Measurements from ENCODE around the gene CDHR5. TPM values are rescaled to one million over a fixed set of nuclear protein-coding genes. Genes with fewer than 3 reads are reported as not detected.

Gene CDHR5
- total RNA-seq, 1 donor from 2014 or later = 1.0 TPM

DNA sequence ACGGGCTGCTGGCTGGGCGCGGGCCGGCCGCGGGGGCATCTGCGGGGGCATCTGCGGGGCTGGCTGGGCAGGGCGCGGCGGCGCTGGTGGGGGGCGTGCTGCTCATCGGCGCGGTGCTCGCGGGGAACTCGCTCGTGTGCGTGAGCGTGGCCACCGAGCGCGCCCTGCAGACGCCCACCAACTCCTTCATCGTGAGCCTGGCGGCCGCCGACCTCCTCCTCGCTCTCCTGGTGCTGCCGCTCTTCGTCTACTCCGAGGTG lies 12.5 kb upstream of the CDHR5 start:
- Histone ChIP-seq H3K4me3 (ENCODE audit: low read length in 3 of 3) (no peak overlapping the region), H3K36me3 (ENCODE audit: control insufficient read depth in 3 of 3, insufficient read depth in 3 of 3, low read length in 3 of 3) (peaks cover 1 to 3% (median 2%) of the 10 kb centered on the region in 3 donors), H3K9ac (ENCODE audit: low read depth in 1 of 3, low read length in 3 of 3) (no peak overlapping the region), H3K9me3 (ENCODE audit: control insufficient read depth in 3 of 3, low read length in 3 of 3) (no peaks in the 10 kb centered on the region), H3K4me1 (ENCODE audit: control insufficient read depth in 3 of 3, insufficient read depth in 3 of 3, low read length in 3 of 3) (peaks cover 5 to 20% (median 9%) of the 10 kb centered on the region in 3 donors), H3K27ac (ENCODE audit: low read depth, low read length) (no peak overlapping the region), H3K27me3 (ENCODE audit: control insufficient read depth in 3 of 3, insufficient read depth in 3 of 3, low read length in 3 of 3) (peaks cover 18 to 32% (median 32%) of the 10 kb centered on the region in 3 donors)

DNA sequence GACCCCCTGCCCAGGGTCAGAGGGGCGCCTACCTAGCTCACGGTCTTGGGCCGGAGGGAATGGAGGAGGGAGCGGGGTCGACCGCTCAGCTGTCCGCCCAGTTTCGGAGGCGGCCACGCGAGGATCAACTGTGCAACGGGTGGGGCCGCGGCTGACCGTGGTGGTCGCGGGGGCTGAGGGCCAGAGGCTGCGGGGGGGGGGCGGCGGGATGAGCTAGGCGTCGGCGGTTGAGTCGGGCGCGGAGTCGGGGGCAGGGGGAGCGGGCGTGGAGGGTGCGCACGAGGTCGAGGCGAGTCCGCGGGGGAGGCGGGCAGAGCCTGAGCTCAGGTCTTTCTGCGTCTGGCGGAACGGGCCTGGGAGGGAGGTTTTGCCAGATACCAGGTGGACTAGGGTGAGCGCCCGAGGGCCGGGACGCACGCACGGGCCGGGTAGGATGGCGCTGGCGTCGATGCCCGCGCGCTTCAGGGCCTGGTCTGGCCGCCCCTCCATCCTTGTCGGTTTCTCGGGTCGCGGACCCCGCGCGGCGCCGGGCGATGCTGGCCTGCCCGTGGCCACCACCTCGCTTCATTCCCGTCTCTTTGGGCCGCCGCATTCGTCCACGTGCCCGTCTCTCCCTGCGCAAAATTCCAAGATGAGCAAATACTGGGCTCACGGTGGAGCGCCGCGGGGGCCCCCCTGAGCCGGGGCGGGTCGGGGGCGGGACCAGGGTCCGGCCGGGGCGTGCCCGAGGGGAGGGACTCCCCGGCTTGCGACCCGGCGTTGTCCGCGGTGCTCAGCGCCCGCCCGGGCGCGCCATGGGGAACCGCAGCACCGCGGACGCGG lies 12.0 kb upstream of the CDHR5 start, which contains the start of gene DRD4:
Gene DRD4, plus strand, starts transcription at position 759 of the 822 bp plus-strand sequence. Its CDS starts 36 bp downstream, at position 795.
- H3K4me3 ChIP-seq (ENCODE audit: low read length in 3 of 3) = no peak within 1 kb of the TSS
- no peaks in the 10 kb centered on the region for H3K9me3 ChIP-seq (ENCODE audit: control insufficient read depth in 3 of 3, low read length in 3 of 3)
- H3K4me1 ChIP-seq (ENCODE audit: control insufficient read depth in 3 of 3, insufficient read depth in 3 of 3, low read length in 3 of 3) = peaks cover 5 to 20% (median 9%) of the 10 kb centered on the region in 3 donors
- no peak within 1 kb of the TSS for H3K27ac ChIP-seq (ENCODE audit: low read depth, low read length)
- peaks cover 18 to 32% (median 32%) of the 10 kb centered on the region in 3 donors for H3K27me3 ChIP-seq (ENCODE audit: control insufficient read depth in 3 of 3, insufficient read depth in 3 of 3, low read length in 3 of 3)
- no peak within 1 kb of the TSS for H3K9ac ChIP-seq (ENCODE audit: low read depth in 1 of 3, low read length in 3 of 3)
- no peaks in the 10 kb centered on the region for H3K36me3 ChIP-seq (ENCODE audit: control insufficient read depth in 3 of 3, insufficient read depth in 3 of 3, low read length in 3 of 3)

DNA sequence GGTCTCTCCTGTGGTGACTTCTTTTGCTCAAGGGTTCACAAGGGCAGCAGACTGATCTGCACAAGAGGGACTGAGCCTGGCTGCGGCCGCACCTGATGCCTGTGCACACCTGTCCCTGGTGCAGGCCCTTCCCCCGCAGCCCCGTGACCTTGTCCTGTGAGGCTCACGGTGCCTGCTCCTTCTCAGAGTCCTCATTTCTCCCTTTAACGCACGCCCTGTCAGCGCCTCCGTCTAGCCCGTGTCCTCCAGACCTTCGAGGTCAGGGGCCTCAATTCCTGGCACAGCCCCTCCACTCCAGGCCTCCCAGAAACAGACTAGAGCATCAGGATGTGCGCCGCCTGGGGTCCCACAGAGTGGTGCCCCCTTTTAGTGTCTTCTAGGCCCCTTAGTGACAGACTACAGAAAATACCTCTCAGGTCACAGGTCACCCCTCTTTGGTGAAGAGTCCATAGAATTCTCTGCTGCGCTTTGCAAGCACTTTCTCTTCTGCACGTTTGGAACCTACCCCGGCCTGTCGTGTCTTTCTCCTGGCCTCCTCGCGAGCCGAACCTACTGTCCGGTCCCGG lies 11.3 kb upstream of the CDHR5 start:
- no peak overlapping the region for H3K27ac ChIP-seq (ENCODE audit: low read depth, low read length)
- H3K27me3 ChIP-seq (ENCODE audit: control insufficient read depth in 3 of 3, insufficient read depth in 3 of 3, low read length in 3 of 3) = peaks cover 18 to 32% (median 32%) of the 10 kb centered on the region in 3 donors
- no peak overlapping the region for H3K4me3 ChIP-seq (ENCODE audit: low read length in 3 of 3)
- no peak overlapping the region for H3K9ac ChIP-seq (ENCODE audit: low read depth in 1 of 3, low read length in 3 of 3)
- H3K36me3 ChIP-seq (ENCODE audit: control insufficient read depth in 3 of 3, insufficient read depth in 3 of 3, low read length in 3 of 3) = no peaks in the 10 kb centered on the region
- peaks cover 5 to 20% (median 9%) of the 10 kb centered on the region in 3 donors for H3K4me1 ChIP-seq (ENCODE audit: control insufficient read depth in 3 of 3, insufficient read depth in 3 of 3, low read length in 3 of 3)
- H3K9me3 ChIP-seq (ENCODE audit: control insufficient read depth in 3 of 3, low read length in 3 of 3) = no peaks in the 10 kb centered on the region

DNA sequence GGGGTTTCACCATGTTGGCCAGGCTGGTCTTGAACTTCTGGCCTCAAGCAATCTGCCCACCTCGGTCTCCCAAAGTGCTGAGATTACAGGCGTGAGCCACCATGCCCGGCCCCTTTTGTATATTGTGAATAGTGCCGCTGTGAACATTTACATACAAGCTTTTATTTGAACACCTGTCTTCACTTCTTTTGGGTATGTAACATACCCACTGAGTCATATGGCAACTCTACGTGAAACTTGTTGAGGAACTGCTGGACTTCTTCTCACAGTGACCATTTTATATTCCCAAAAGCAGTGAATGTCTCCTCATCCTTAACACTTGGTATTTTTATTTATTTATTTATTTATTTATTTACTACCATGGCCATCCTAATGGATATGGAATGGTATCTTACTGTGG lies 6.1 kb upstream of the CDHR5 start:
- no peaks in the 10 kb centered on the region for H3K36me3 ChIP-seq (ENCODE audit: control insufficient read depth in 3 of 3, insufficient read depth in 3 of 3, low read length in 3 of 3)
- H3K4me3 ChIP-seq (ENCODE audit: low read length in 3 of 3) = no peak overlapping the region
- H3K9me3 ChIP-seq (ENCODE audit: control insufficient read depth in 3 of 3, low read length in 3 of 3) = no peaks in the 10 kb centered on the region
- peaks cover under 1 to 1% (median under 1%) of the 10 kb centered on the region in 3 donors for H3K27me3 ChIP-seq (ENCODE audit: control insufficient read depth in 3 of 3, insufficient read depth in 3 of 3, low read length in 3 of 3)
- H3K9ac ChIP-seq (ENCODE audit: low read depth in 1 of 3, low read length in 3 of 3) = no peak overlapping the region
- H3K27ac ChIP-seq (ENCODE audit: low read depth, low read length) = no peak overlapping the region
- H3K4me1 ChIP-seq (ENCODE audit: control insufficient read depth in 3 of 3, insufficient read depth in 3 of 3, low read length in 3 of 3) = peaks cover 9 to 21% (median 17%) of the 10 kb centered on the region in 3 donors

DNA sequence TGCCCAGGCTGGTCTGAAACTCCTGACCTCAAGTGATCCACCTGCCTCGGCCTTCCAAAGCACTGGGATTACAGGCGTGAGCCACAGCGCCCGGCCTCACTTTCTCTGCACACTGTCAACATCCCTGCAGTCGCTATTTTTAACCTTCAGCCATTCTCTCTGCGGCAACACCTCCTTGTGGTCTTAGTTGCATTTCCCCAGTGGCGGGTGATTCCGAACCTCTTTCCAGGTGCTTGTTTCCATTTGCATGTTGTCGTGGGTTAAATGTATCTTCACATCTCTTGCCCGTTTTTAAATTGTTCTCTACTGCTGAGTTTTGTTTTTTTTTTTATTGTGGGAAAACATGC lies 4.5 kb upstream of the CDHR5 start:
- H3K4me1 ChIP-seq (ENCODE audit: control insufficient read depth in 3 of 3, insufficient read depth in 3 of 3, low read length in 3 of 3) = peaks cover 9 to 21% (median 17%) of the 10 kb centered on the region in 3 donors
- peak overlapping the region in 2 of 3 donors; percentile 6 to 36 for H3K4me3 ChIP-seq (ENCODE audit: low read length in 3 of 3)
- peaks cover 0 to 5% (median 4%) of the 10 kb centered on the region in 3 donors for H3K27me3 ChIP-seq (ENCODE audit: control insufficient read depth in 3 of 3, insufficient read depth in 3 of 3, low read length in 3 of 3)
- H3K9me3 ChIP-seq (ENCODE audit: control insufficient read depth in 3 of 3, low read length in 3 of 3) = no peaks in the 10 kb centered on the region
- H3K36me3 ChIP-seq (ENCODE audit: control insufficient read depth in 3 of 3, insufficient read depth in 3 of 3, low read length in 3 of 3) = no peaks in the 10 kb centered on the region
- peak overlapping the region in 2 of 3 donors; percentile 24 to 77 for H3K9ac ChIP-seq (ENCODE audit: low read depth in 1 of 3, low read length in 3 of 3)
- peak overlapping the region; percentile 86 for H3K27ac ChIP-seq (ENCODE audit: low read depth, low read length)

DNA sequence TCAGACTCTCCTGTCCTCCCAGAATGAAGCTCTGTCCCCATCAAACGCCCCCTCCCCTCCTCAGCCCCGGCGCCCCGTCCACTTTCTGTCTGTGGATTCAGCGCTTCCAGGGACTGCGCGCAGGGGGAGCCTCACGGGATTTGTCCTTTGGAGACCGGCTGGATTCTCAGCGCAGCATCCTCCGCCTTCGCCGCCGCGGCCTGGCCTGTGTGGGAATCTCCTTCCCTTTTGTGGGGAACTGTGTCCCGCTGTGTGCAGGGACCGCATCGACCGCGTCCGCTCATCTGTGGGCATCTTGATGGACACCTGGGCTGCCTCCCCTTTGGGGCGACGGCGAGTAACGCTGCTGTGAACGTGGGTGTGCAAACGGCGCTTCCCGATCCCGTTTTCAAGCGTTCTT lies 3.3 kb upstream of the CDHR5 start:
- Histone ChIP-seq H3K4me3 (ENCODE audit: low read length in 3 of 3) (peak overlapping the region; percentile 38 to 77 (median 46)), H3K4me1 (ENCODE audit: control insufficient read depth in 3 of 3, insufficient read depth in 3 of 3, low read length in 3 of 3) (peaks cover 9 to 20% (median 16%) of the 10 kb centered on the region in 3 donors), H3K9ac (ENCODE audit: low read depth in 1 of 3, low read length in 3 of 3) (peak overlapping the region; percentile 50 to 77 (median 51)), H3K27me3 (ENCODE audit: control insufficient read depth in 3 of 3, insufficient read depth in 3 of 3, low read length in 3 of 3) (peaks cover 0 to 7% (median 4%) of the 10 kb centered on the region in 3 donors), H3K36me3 (ENCODE audit: control insufficient read depth in 3 of 3, insufficient read depth in 3 of 3, low read length in 3 of 3) (no peaks in the 10 kb centered on the region), H3K9me3 (ENCODE audit: control insufficient read depth in 3 of 3, low read length in 3 of 3) (no peaks in the 10 kb centered on the region), H3K27ac (ENCODE audit: low read depth, low read length) (peak overlapping the region; percentile 86)

DNA sequence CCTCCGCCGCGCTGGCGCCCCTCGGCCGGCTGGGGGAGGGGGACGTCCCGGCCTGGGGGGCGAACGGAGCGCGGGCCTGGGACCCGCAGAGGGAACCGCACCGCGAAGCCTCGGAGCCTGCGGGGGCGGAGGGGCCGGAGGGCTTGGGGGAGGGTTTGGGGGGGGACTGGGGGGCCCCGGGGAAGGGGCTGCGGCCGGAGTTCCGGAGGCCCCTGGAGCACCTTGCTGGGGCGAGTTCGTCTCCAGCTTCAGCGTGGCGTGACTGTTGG lies 2.5 kb upstream of the CDHR5 start:
- Histone ChIP-seq H3K9ac (ENCODE audit: low read depth in 1 of 3, low read length in 3 of 3) (no peak overlapping the region), H3K36me3 (ENCODE audit: control insufficient read depth in 3 of 3, insufficient read depth in 3 of 3, low read length in 3 of 3) (no peaks in the 10 kb centered on the region), H3K27ac (ENCODE audit: low read depth, low read length) (no peak overlapping the region), H3K4me3 (ENCODE audit: low read length in 3 of 3) (no peak overlapping the region), H3K4me1 (ENCODE audit: control insufficient read depth in 3 of 3, insufficient read depth in 3 of 3, low read length in 3 of 3) (peaks cover 9 to 18% (median 11%) of the 10 kb centered on the region in 3 donors), H3K9me3 (ENCODE audit: control insufficient read depth in 3 of 3, low read length in 3 of 3) (no peaks in the 10 kb centered on the region), H3K27me3 (ENCODE audit: control insufficient read depth in 3 of 3, insufficient read depth in 3 of 3, low read length in 3 of 3) (peaks cover 0 to 7% (median 4%) of the 10 kb centered on the region in 3 donors)

DNA sequence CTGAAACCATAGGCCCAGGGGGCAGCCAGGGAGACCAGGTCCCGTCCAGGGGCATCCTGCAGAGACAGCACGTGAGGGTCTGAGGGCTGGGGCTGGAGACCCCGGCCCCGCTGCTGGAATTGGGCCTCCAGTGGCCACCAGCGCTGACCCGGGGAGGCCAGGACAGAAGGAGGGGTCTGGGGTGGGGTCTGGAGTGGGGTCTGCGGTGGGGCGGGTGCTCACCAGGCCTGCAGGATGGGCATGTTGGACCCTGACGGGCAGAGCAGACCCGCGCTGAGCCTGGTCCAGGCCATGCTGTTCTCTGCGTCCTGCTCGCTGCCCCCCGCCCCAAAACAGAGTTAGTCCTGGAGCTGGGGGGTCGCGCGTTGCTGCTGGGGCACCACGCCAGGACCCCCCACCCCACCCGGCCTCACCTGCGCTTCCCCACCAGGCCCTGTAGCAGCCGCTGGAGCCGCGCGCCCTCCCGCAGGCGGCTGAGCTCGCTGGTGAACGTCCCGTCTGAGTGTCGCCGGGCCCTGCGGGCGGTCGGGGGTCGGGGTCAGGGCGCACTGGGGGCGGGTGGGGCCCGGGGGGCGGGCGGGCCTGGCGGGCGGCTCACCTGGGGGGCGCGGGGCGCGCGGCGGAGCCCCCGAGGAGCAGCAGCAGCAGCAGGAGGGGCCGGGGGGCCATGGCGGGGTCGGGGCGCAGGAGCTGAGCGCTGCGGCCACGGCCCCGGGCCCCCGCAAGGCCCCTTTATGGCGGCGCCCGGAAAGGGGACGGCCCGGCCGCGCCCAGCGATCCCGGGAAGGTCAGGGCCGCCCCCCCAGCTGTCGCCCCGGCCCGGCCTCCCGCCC lies 1.9 kb upstream of the CDHR5 start, which contains the start of gene SCT:
Gene SCT, minus strand, starts transcription at position 707 of the 833 bp plus-strand sequence. Its CDS starts 38 bp downstream, at position 669.
- Histone ChIP-seq H3K27me3 (ENCODE audit: control insufficient read depth in 3 of 3, insufficient read depth in 3 of 3, low read length in 3 of 3) (peaks cover 0 to 7% (median 4%) of the 10 kb centered on the region in 3 donors), H3K4me1 (ENCODE audit: control insufficient read depth in 3 of 3, insufficient read depth in 3 of 3, low read length in 3 of 3) (peaks cover 9 to 18% (median 11%) of the 10 kb centered on the region in 3 donors), H3K4me3 (ENCODE audit: low read length in 3 of 3) (peak within 1 kb of the TSS in 2 of 3 donors; percentile 46 to 77), H3K9me3 (ENCODE audit: control insufficient read depth in 3 of 3, low read length in 3 of 3) (no peaks in the 10 kb centered on the region), H3K27ac (ENCODE audit: low read depth, low read length) (peak within 1 kb of the TSS; percentile 86), H3K9ac (ENCODE audit: low read depth in 1 of 3, low read length in 3 of 3) (peak within 1 kb of the TSS in 1 of 3 donors; percentile 77), H3K36me3 (ENCODE audit: control insufficient read depth in 3 of 3, insufficient read depth in 3 of 3, low read length in 3 of 3) (no peaks in the 10 kb centered on the region)

DNA sequence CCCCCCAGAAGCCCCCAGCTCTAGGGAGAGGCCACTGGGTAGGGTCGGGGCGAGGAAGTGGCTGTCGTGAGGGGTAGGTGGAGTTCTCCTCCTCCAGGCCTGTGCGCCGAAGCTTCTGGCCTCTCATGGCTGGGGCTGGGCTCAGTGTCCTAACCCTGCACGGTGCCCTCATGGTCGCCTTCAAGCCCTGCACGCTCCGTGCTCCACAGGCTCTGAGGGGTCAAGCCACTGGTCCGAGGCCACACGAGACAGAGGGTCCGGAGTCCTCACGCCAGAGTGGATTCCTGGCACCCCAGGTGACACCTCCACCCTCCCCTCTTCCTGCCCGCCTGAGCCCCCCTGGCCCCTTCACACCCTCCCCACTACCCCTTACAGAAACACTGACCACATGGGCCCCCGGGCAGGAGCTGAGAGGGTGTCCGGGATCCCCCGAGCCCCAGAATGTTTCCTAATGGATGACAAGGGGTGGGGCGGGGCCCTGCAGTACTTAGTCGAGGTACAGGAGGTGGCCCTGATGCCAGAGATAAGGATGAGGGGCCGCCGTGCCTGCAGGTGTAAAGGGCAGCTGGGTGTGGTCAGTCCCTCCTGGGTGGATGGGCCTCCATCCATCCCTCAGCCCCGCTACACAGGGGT lies 997 bp upstream of the CDHR5 start:
- Histone ChIP-seq H3K9me3 (ENCODE audit: control insufficient read depth in 3 of 3, low read length in 3 of 3) (no peaks in the 10 kb centered on the region), H3K27ac (ENCODE audit: low read depth, low read length) (no peak overlapping the region), H3K4me3 (ENCODE audit: low read length in 3 of 3) (no peak overlapping the region), H3K9ac (ENCODE audit: low read depth in 1 of 3, low read length in 3 of 3) (no peak overlapping the region), H3K27me3 (ENCODE audit: control insufficient read depth in 3 of 3, insufficient read depth in 3 of 3, low read length in 3 of 3) (peaks cover 0 to 7% (median 4%) of the 10 kb centered on the region in 3 donors), H3K4me1 (ENCODE audit: control insufficient read depth in 3 of 3, insufficient read depth in 3 of 3, low read length in 3 of 3) (peaks cover 9 to 18% (median 9%) of the 10 kb centered on the region in 3 donors), H3K36me3 (ENCODE audit: control insufficient read depth in 3 of 3, insufficient read depth in 3 of 3, low read length in 3 of 3) (no peaks in the 10 kb centered on the region)

All from skeletal muscle tissue (tissue), 4 donors.